ENCODE data around the gene APP.

DNA sequence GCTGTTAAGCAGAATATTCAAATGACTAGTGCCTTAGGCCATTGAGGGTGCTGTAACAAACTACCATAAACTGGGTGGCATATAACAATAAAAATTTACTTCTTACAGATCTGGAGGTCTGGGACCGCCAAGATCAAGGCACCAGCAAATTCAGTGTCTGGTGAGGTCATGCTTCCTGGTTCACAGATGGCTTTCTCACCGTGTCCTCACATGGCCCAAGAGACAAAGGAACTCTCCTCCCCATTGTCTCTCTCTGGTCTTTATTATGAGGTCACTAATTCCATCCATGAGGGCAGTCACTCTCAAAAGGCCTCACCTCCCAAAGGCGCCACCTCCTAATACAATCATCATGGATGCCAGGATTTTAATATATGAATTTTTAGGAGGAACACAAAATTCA lies 308.5 kb downstream of the APP start:
- no peak for TF ChIP-seq CTCF (IDR thresholded peaks at IDR 0.05)
- no peak for TF ChIP-seq POLR2A (IDR thresholded peaks at IDR 0.05)

Data from breast epithelium (tissue), 3 donors.